Measurements from ENCODE around the gene SLC16A11. TPM values are rescaled to one million over a fixed set of nuclear protein-coding genes. Genes with fewer than 3 reads are reported as not detected.

Gene SLC16A11
- total RNA-seq, 1 donor from 2014 or later, result 3.9 TPM

- H3K4me1 Mint-ChIP-seq (ENCODE audit: unreplicated experiment), result peaks cover 6% of the 10 kb centered on the region
- DNase-seq (ENCODE audit: extremely low spot score, unreplicated experiment), result no peak
- no peaks in the 10 kb centered on the region for H3K9me3 Mint-ChIP-seq
- H3K36me3 Mint-ChIP-seq, result peaks cover 36% of the 10 kb centered on the region
- H3K4me3 Mint-ChIP-seq, result no peak overlapping the region
- no peak for TF ChIP-seq CTCF (conservative IDR thresholded peaks at IDR 0.05)
- no peaks in the 10 kb centered on the region for H3K27me3 Mint-ChIP-seq
- H3K27ac Mint-ChIP-seq, result no peak overlapping the region
Measured at GRCh38 chr17:7002288-7003047, 41.4 kb downstream of the SLC16A11 start.

GRCh38 chr17:7001318-7001961, 42.5 kb downstream of the SLC16A11 start:
- peaks cover 6% of the 10 kb centered on the region for H3K4me1 Mint-ChIP-seq (ENCODE audit: unreplicated experiment)
- H3K27ac Mint-ChIP-seq, result no peak overlapping the region
- peaks cover 41% of the 10 kb centered on the region for H3K36me3 Mint-ChIP-seq
- no peak for DNase-seq (ENCODE audit: extremely low spot score, unreplicated experiment)
- no peak overlapping the region for H3K4me3 Mint-ChIP-seq
- H3K27me3 Mint-ChIP-seq, result peaks cover 4% of the 10 kb centered on the region
- no peaks in the 10 kb centered on the region for H3K9me3 Mint-ChIP-seq
- TF ChIP-seq CTCF (conservative IDR thresholded peaks at IDR 0.05), result peak; percentile 76

GRCh38 chr17:6998855-6999508, 44.9 kb downstream of the SLC16A11 start:
- no peaks in the 10 kb centered on the region for H3K9me3 Mint-ChIP-seq
- no peak overlapping the region for H3K27ac Mint-ChIP-seq
- no peak for TF ChIP-seq CTCF (conservative IDR thresholded peaks at IDR 0.05)
- no peaks in the 10 kb centered on the region for H3K4me1 Mint-ChIP-seq (ENCODE audit: unreplicated experiment)
- DNase-seq (ENCODE audit: extremely low spot score, unreplicated experiment), result no peak
- peaks cover 43% of the 10 kb centered on the region for H3K36me3 Mint-ChIP-seq
- peaks cover 4% of the 10 kb centered on the region for H3K27me3 Mint-ChIP-seq
- H3K4me3 Mint-ChIP-seq, result no peak overlapping the region

- H3K36me3 Mint-ChIP-seq, result peaks cover 40% of the 10 kb centered on the region
- H3K9me3 Mint-ChIP-seq, result no peaks in the 10 kb centered on the region
- no peak overlapping the region for H3K27ac Mint-ChIP-seq
- H3K4me3 Mint-ChIP-seq, result peak overlapping the region; percentile 29
- no peak for TF ChIP-seq CTCF (conservative IDR thresholded peaks at IDR 0.05)
- peaks cover 4% of the 10 kb centered on the region for H3K27me3 Mint-ChIP-seq
- H3K4me1 Mint-ChIP-seq (ENCODE audit: unreplicated experiment), result no peaks in the 10 kb centered on the region
- no peak for DNase-seq (ENCODE audit: extremely low spot score, unreplicated experiment)
Measured at GRCh38 chr17:6997171-6997570, 46.7 kb downstream of the SLC16A11 start.

- Mint-ChIP-seq H3K9me3 (no peaks in the 10 kb centered on the region), H3K27me3 (peaks cover 4% of the 10 kb centered on the region), H3K27ac (no peak overlapping the region), H3K4me3 (no peak overlapping the region), H3K4me1 (ENCODE audit: unreplicated experiment) (no peaks in the 10 kb centered on the region), H3K36me3 (peaks cover 34% of the 10 kb centered on the region)
- no peak for TF ChIP-seq CTCF (conservative IDR thresholded peaks at IDR 0.05)
- DNase-seq (ENCODE audit: extremely low spot score, unreplicated experiment), result no peak
Measured at GRCh38 chr17:6996256-6997011, 47.5 kb downstream of the SLC16A11 start.

Data from type B pancreatic cell (in vitro differentiated cells).